ENCODE data around the gene CFDP1.

GRCh38 chr16:75267631-75268264 is 165.6 kb downstream of the CFDP1 start:
- no peak for TF ChIP-seq CTCF (IDR thresholded peaks at IDR 0.05)
- no peak for TF ChIP-seq E2F6 (IDR thresholded peaks at IDR 0.05; ENCODE audit: borderline replicate concordance, low read depth)
- peak; percentile 24; the same call in 1 of the 2 replicates for TF ChIP-seq MAX (IDR thresholded peaks at IDR 0.05)
- TF ChIP-seq CHD2 (IDR thresholded peaks at IDR 0.05; ENCODE audit: low read length, partially characterized antibody): no peak
- no peak for TF ChIP-seq RNF2 (IDR thresholded peaks at IDR 0.05; ENCODE audit: borderline replicate concordance, low read depth)
- no peak for TF ChIP-seq POLR2A (IDR thresholded peaks at IDR 0.05; ENCODE audit: low read length)
- TF ChIP-seq FOXS1 (CRISPR knock-in tag; IDR thresholded peaks at IDR 0.05): no peak
- no peak for TF ChIP-seq SMC3 (IDR thresholded peaks at IDR 0.05)
